GM12878 (cell line): Measurements from ENCODE around the gene TMPRSS6. TPM values are rescaled to one million over a fixed set of nuclear protein-coding genes. Genes with fewer than 3 reads are reported as not detected.

Experiments
- ATAC-seq: fragments of 200-7000 bp; cut with Tn5 transposase; 3 replicates; pipeline ENCODE4 v1.9.1; 2020; ENCODE audit warnings: mild to moderate bottlenecking, moderate library complexity
- BruUV-seq: library from RNA; stranded (reverse); fragments of 400-500 nt; replicated peaks from 2 replicates; lab custom pipeline; 2021; lab: Mats Ljungman, UMichigan
- CTCF ChIA-PET: fragments of 300-600 bp; sonication (Branson Sonifier 250); formaldehyde crosslinking; extraction: SDS; loops from one replicate; lab custom pipeline; 2021; ENCODE audit warnings: inconsistent platforms; lab: Yijun Ruan, JAX
- POLR2A ChIA-PET: fragments of 350-600 bp; formaldehyde crosslinking; extraction: SDS; loops from one replicate; lab custom pipeline; 2021; ENCODE audit warnings: inconsistent platforms; lab: Charles Lee
- RAD21 ChIA-PET: fragments of 300-600 bp; sonication (Branson Sonifier 250); formaldehyde crosslinking; loops from one replicate; lab custom pipeline; 2023; ENCODE audit warnings: antibody characterized with exemption; ENCODE audit not compliant: unreplicated experiment; lab: Charles Lee
- SMC1A ChIA-PET: fragments of 300-600 bp; sonication (Branson Sonifier 250); formaldehyde crosslinking; loops from one replicate; lab custom pipeline; 2023; ENCODE audit not compliant: unreplicated experiment, uncharacterized antibody; lab: Charles Lee
- DNase-seq: peaks from one replicate; pipeline ENCODE4 v3.0.0-alpha.2; 2011; ENCODE audit warnings: low read depth, low spot score
- FAIRE-seq: peaks from 3 replicates; lab custom pipeline; 2011; peaks lifted over from hg19 to GRCh38; lab: Jason Lieb, UNC
- H2AFZ ChIP-seq: 2 replicates; pipeline ENCODE4 v1.6.0; 2011; ENCODE audit warnings: low read depth, low read length, control low read depth; ENCODE audit not compliant: control insufficient read depth
- H3K27ac ChIP-seq: 2 replicates; pipeline ENCODE4 v1.5.1; 2011; ENCODE audit warnings: control low read depth; ENCODE audit not compliant: control insufficient read depth, insufficient read depth
- H3K27me3 ChIP-seq, 2 experiments: replicated peaks in 1 of 2; 2 replicates each; pipeline versions ENCODE4 v1.6.0 to v1.6.1; 2011; ENCODE audit warnings: low read length in 1 of 2; ENCODE audit not compliant: control insufficient read depth in 2 of 2, insufficient read depth in 2 of 2
- H3K36me3 ChIP-seq, 2 experiments: 2 replicates each; pipeline ENCODE4 v1.5.1; 2011; ENCODE audit warnings: low read length in 1 of 2; ENCODE audit not compliant: control insufficient read depth in 2 of 2, insufficient read depth in 2 of 2
- H3K4me1 ChIP-seq: 2 replicates; pipeline ENCODE4 v1.6.1; 2011; ENCODE audit warnings: mild to moderate bottlenecking, low read length, moderate library complexity, mixed read lengths; ENCODE audit not compliant: control insufficient read depth, insufficient read depth
- H3K4me2 ChIP-seq: 2 replicates; pipeline ENCODE4 v1.6.0; 2011; ENCODE audit warnings: control low read depth; ENCODE audit not compliant: control insufficient read depth, insufficient read depth
- H3K4me3 ChIP-seq: fragments of 200-600 bp; sonication (generic); 2 replicates; pipeline ENCODE4 v1.5.1; 2016
- H3K79me2 ChIP-seq: 2 replicates; pipeline ENCODE4 v1.6.0; 2011; ENCODE audit warnings: low read length; ENCODE audit not compliant: control insufficient read depth, insufficient read depth
- H3K9ac ChIP-seq: 2 replicates; pipeline ENCODE4 v1.8.0; 2011; ENCODE audit warnings: low read length, control low read depth, mixed read lengths; ENCODE audit not compliant: control insufficient read depth, insufficient read depth
- H3K9me3 ChIP-seq: replicated peaks from 3 replicates; pipeline ENCODE4 v1.5.1; 2011; ENCODE audit warnings: mild to moderate bottlenecking, low read length; ENCODE audit not compliant: control insufficient read depth, insufficient read depth
- H4K20me1 ChIP-seq: 2 replicates; pipeline ENCODE4 v1.6.0; 2011; ENCODE audit not compliant: control insufficient read depth, insufficient read depth
- ASH2L ChIP-seq: fragments of 300-600, 200-600 bp; sonication (generic); IDR thresholded peaks from 2 replicates; pipeline ENCODE4 v1.6.1; 2017; ENCODE audit warnings: low read depth, mild to moderate bottlenecking, borderline replicate concordance
- CBFB ChIP-seq: IDR thresholded peaks from 2 replicates; pipeline ENCODE4 v1.6.1; 2016; ENCODE audit warnings: antibody characterized with exemption, low read depth
- FOXK2 ChIP-seq: fragments of 450-650 bp; IDR thresholded peaks from 2 replicates; pipeline ENCODE4 v1.6.1; 2017; ENCODE audit warnings: mild to moderate bottlenecking, moderate library complexity
- KAT2A ChIP-seq: conservative IDR thresholded peaks from 2 replicates; pipeline ENCODE4 v1.6.1; 2011; ENCODE audit warnings: low read depth, low read length; ENCODE audit not compliant: control insufficient read depth
- LARP7 ChIP-seq: fragments of 450-650 bp; IDR thresholded peaks from 2 replicates; pipeline ENCODE4 v1.6.1; 2017; ENCODE audit warnings: mild to moderate bottlenecking
- PAX5 ChIP-seq: IDR thresholded peaks from 2 replicates; pipeline ENCODE4 v1.6.1; 2011; ENCODE audit warnings: low read depth, low read length, borderline replicate concordance
- POU2F2 ChIP-seq: IDR thresholded peaks from 3 replicates; pipeline ENCODE4 v1.6.1; 2011; ENCODE audit warnings: low read depth, mild to moderate bottlenecking, low read length, borderline replicate concordance
- SPI1 ChIP-seq: IDR thresholded peaks from 2 replicates; pipeline ENCODE4 v1.6.1; 2011; ENCODE audit warnings: low read depth, mild to moderate bottlenecking, low read length, moderate library complexity, borderline replicate concordance; ENCODE audit not compliant: insufficient read depth
- SUZ12 ChIP-seq: fragments of 200-600 bp; sonication (generic); IDR thresholded peaks from one replicate; pipeline ENCODE4 v1.6.1; 2018; ENCODE audit warnings: antibody characterized with exemption, mild to moderate bottlenecking; ENCODE audit not compliant: unreplicated experiment
- WGBS: methylation state at CpG from one replicate; pipeline ENCODE4 v1.1.6; 2016; ENCODE audit warnings: low lambda C conversion rate; ENCODE audit not compliant: insufficient replicate concordance, insufficient coverage; ENCODE audit errors: missing lambda C conversion rate; 5-methylcytosine and 5-hydroxymethylcytosine counted together
- in situ Hi-C: fragments of 300-500 bp; cut with MboI; formaldehyde crosslinking; loops from 9 replicates; pipeline ENCODE4 v1.14.3; 2018; ENCODE audit warnings: mixed read lengths
- intact Hi-C: fragments of 100-400 bp; cut with micrococcal nuclease; formaldehyde crosslinking; loops from one replicate; pipeline ENCODE4 v1.14.2; 2022; ENCODE audit not compliant: unreplicated experiment
- polyA plus RNA-seq, 11 experiments: library from polyadenylated mRNA; depleted of rRNA in 4 of 11; unstranded in 6 of 11; stranded (reverse) in 5 of 11; fragments of >200 nt; fragmentation: Nextera tagmentation in 4 of 11; fragmentation: Illumina TruSeq in 1 of 11; extraction: Ambion mirVana in 4 of 11; extraction: Trizol in 1 of 11; gene quantifications; 1 replicate in 1 of 11; 2 replicates in 10 of 11; pipeline versions ENCODE4 v1.2.1 to v1.2.3, GENCODE V29; 2011 to 2016; ENCODE audit warnings: inconsistent platforms in 2 of 11, missing spikeins in 2 of 11, low read depth in 1 of 11
- total RNA-seq, 4 experiments: library from RNA; depleted of rRNA in 3 of 4; stranded (reverse); fragments of >200 nt in 3 of 4; fragmentation: Illumina TruSeq in 1 of 4; extraction: Trizol in 1 of 4; gene quantifications; 2 replicates each; pipeline versions ENCODE4 v1.2.1 to v1.2.3, GENCODE V29; 2013 to 2021
- TF ChIP-seq, protein P1 (sequence below): IDR thresholded peaks from 2 replicates; pipeline ENCODE4 v1.6.1; 2011; ENCODE audit warnings: low read depth, mild to moderate bottlenecking, low read length, moderate library complexity, borderline replicate concordance; ENCODE audit errors: extremely low read depth
- TF ChIP-seq, protein P2 (sequence below): IDR thresholded peaks from 2 replicates; pipeline ENCODE4 v1.6.1; 2011; ENCODE audit warnings: low read depth, low read length, improper control_type of control experiment, borderline replicate concordance
- TF ChIP-seq, protein P3 (sequence below): IDR thresholded peaks from 2 replicates; pipeline ENCODE4 v1.6.1; 2011; ENCODE audit warnings: borderline replicate concordance, low read depth, mild to moderate bottlenecking, moderate library complexity, mixed read lengths, low read length; ENCODE audit not compliant: insufficient read depth; ENCODE audit errors: extremely low read length

Gene TMPRSS6
- total and polyA plus RNA-seq, 10 of the 15 experiments (the other 5 are each of a cell fraction or from before 2014, with no cell fraction given), result 0.06 to 0.69 (median 0.19) TPM; not detected in 6

DNA sequence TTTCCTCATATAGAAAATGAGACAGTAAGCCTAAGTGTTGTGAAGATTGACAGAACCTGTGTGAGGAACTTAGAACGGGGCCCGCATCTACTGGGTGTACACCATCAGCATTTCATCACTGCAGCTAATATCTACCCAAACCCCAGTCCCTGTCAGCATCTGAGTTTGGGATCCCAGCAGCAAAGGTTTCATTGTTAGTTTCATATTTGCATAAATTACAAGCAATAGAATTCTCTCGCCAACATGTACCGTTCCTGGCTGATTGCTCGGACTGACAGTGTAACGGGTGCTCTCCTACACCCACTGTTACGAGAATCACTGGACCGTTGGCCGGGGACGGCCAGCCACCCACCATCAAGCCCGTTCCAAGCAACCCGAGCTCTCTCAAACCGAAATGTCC is 10.4 kb upstream of the TMPRSS6 start:
- Histone ChIP-seq H3K27me3 (no peaks in the 10 kb centered on the region), H3K9me3 (no peaks in the 10 kb centered on the region), H3K4me2 (peak overlapping the region; percentile 50; the same call in 1 of the 2 replicates), H4K20me1 (no peaks in the 10 kb centered on the region), H3K36me3 (no peaks in the 10 kb centered on the region; a peak in 1 of 4 replicates), H3K9ac (no peak overlapping the region), H3K79me2 (no peaks in the 10 kb centered on the region), H3K4me3 (no peak overlapping the region), H3K27ac (no peak overlapping the region), H2AFZ (no peak overlapping the region), H3K4me1 (peaks cover 21% of the 10 kb centered on the region)
- FAIRE-seq (peak; percentile 69), DNase-seq (no peak), ATAC-seq (peak; percentile 44)
- ChIA-PET POLR2A (interaction anchor here (0.6 kb wide), 2 partner anchors 76 to 78 kb away, joined by 3 read pairs; no protein-coding TSS in a partner anchor), SMC1A (interaction anchor here (0.8 to 4.5 kb wide), 7 partner anchors 19 to 123 kb away, joined by 3 to 29 read pairs (median 4); no protein-coding TSS in a partner anchor), RAD21 (interaction anchor here (0.8 to 4.3 kb wide), 6 partner anchors 19 to 78 kb away, joined by 3 to 40 read pairs (median 3); partner anchors contain the start of gene IL2RB), CTCF (interaction anchor here (0.9 to 4.9 kb wide), 6 partner anchors 16 to 123 kb away, joined by 4 to 50 read pairs (median 4); partner anchors contain the start of gene IL2RB)
- TF ChIP-seq SUZ12, result no peak
- no peak for TF ChIP-seq LARP7
- peak; percentile 26; the same call in 1 of the 2 replicates for TF ChIP-seq PAX5
- peak; percentile 85; the same call in 1 of the 3 replicates for TF ChIP-seq POU2F2
- 0 out of 2 replicates have a peak, but pooled peaks have one; percentile 6 for TF ChIP-seq SPI1
- intact Hi-C loops, result no loop called here
- in situ Hi-C loops, result no loop called here
- BruUV-seq, result no TSS peak
- 14% methylated on average over 13 of the region's 13 CpGs for WGBS

DNA sequence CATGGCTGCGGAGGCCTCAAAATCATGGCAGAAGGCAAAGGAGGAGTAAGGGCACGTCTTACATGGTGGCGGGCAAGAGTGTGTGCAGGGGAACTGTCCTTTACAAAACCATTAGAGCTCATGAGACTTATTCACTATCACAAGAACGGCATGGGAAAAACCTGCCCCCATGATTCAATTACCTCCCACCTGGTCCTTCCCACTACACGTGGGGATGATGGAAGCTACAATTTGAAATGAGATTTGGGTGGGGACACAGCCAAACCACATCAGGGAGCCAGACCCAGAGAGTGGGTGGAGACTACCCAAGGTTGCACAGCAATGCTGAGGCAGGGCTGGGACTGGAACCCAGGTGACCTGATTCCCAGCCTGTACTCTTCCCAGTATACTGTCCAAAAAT is 8.6 kb upstream of the TMPRSS6 start:
- 70% methylated on average over 5 of the region's 5 CpGs for WGBS
- DNase-seq, result no peak
- Histone ChIP-seq H2AFZ (no peak overlapping the region), H3K27ac (no peak overlapping the region), H3K27me3 (no peaks in the 10 kb centered on the region), H3K79me2 (no peaks in the 10 kb centered on the region), H3K4me2 (no peak overlapping the region), H3K36me3 (no peaks in the 10 kb centered on the region), H3K9me3 (no peaks in the 10 kb centered on the region), H3K4me3 (no peak overlapping the region), H3K4me1 (peaks cover 21% of the 10 kb centered on the region), H3K9ac (no peak overlapping the region), H4K20me1 (no peaks in the 10 kb centered on the region)
- in situ Hi-C loops (no loop called here), intact Hi-C loops (no loop called here)
- ATAC-seq, result no peak
- ChIA-PET CTCF (no interaction called here), RAD21 (interaction anchor here (0.9 kb wide), 1 partner anchor 31 kb away, joined by 3 read pairs; the partner anchor contains the start of gene IL2RB), POLR2A (no interaction called here), SMC1A (interaction anchor here (1.0 kb wide), 1 partner anchor 12 kb away, joined by 3 read pairs; no protein-coding TSS in a partner anchor)
- BruUV-seq, result no TSS peak
- no peak for FAIRE-seq
- TF ChIP-seq KAT2A, result no peak
- TF ChIP-seq, protein P1, sequence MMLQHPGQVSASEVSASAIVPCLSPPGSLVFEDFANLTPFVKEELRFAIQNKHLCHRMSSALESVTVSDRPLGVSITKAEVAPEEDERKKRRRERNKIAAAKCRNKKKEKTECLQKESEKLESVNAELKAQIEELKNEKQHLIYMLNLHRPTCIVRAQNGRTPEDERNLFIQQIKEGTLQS, result no peak
- TF ChIP-seq, protein P2, sequence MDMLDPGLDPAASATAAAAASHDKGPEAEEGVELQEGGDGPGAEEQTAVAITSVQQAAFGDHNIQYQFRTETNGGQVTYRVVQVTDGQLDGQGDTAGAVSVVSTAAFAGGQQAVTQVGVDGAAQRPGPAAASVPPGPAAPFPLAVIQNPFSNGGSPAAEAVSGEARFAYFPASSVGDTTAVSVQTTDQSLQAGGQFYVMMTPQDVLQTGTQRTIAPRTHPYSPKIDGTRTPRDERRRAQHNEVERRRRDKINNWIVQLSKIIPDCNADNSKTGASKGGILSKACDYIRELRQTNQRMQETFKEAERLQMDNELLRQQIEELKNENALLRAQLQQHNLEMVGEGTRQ, result no peak
- no peak for TF ChIP-seq ASH2L
- no peak for TF ChIP-seq FOXK2
- TF ChIP-seq, protein P3, sequence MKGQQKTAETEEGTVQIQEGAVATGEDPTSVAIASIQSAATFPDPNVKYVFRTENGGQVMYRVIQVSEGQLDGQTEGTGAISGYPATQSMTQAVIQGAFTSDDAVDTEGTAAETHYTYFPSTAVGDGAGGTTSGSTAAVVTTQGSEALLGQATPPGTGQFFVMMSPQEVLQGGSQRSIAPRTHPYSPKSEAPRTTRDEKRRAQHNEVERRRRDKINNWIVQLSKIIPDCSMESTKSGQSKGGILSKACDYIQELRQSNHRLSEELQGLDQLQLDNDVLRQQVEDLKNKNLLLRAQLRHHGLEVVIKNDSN, result no peak
- TF ChIP-seq CBFB, result no peak
